GM18508 (cell line): Measurements from ENCODE around the gene TMC2.

Source experiments
- ATAC-seq: cut with Tn5 transposase; IDR thresholded peaks from one replicate; pipeline ENCODE4 v1.9.1; 2021; ENCODE audit warnings: moderate number of reproducible peaks; ENCODE audit not compliant: insufficient read depth, unreplicated experiment

The TMC2 gene

DNA sequence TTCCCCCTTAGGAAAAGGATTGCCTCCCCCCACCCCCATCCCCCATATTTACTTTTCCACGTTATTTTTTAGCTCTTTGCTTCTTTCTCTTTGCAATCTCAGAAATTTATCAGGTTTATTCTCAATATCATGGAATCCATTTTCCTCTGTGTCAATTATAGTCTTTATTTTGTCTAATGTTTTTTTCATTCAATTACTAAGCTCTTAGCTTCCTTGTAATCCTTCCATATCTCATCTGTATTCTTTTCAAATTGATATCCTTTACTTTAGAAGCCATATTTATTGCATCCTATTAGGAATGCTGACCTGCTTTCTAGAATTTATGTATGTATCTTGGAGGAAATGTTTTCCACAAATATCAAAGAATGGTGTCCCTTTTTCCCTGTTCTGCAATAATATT is 39.3 kb downstream of the TMC2 start:
- no peak for ATAC-seq

DNA sequence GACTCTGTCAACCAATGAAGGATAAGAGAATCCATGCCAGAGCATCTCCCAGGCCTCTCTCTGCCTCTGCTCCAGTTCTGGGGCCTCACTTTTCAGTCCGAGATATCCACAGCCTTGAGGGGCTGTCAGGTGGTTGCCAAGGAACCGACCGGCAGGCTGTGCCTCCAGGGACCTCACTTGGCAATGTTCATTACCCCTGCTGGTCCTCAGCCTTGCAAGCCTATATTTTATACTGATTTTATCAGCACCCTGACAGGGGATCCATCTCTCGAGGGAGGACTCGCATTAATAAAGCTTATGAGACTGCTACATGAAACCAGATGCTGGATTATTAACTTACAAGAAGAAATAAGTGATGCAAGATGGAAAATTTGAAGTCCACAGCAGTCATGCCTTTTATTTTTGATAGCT is 39.9 kb downstream of the TMC2 start:
- ATAC-seq: no peak

DNA sequence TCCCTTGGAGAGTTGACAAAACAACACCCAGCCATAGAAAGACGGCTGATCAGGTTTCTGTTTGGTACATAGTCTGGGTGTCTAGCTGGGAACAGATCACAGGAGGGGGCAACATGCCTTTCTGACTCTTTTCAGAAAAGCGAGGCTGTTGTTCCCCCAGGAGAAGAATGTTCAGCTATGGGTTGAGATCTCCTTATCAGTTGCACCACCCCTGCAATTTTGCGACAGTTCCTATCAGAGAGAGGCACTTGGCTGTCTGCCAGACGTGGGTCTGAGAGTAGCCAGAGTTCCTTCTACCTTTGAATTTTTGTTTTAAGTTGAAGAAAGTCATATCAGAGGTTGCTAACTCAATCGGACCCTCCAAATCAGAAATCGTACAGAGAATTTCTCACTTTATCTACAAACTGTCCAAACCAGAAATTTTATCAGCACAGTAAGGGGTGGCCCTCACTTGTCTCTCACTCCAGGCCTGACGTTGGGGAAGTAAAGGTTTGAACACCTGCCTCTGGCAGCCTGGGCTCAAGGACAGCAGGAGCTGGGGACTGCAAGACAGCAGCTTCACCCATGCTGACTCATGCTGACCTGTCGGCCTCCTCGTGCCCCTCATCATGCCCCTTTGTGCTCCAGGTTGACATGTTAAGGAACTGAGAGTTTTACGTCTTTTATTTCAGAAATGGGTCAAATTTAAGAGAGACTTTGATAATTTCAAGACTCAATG is 42.3 kb downstream of the TMC2 start:
- ATAC-seq: no peak

DNA sequence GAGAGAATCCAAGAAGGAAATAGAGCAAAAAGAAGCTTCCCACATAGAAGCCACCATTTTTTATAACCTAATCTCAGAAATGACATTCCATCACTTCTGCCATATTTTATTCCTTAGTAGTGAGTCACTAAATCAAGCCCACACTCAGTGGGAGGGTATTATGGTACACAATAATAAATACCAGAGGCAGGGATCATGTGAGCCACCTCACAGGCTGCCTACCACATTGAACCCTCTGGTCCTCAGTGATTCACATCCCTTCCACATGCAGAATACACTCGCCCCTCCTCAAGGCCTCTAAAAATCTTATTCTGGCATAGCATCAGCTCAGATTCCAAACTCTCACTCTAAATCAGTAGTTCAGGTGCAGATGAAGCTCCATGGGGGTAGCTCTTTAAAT is 49.4 kb downstream of the TMC2 start:
- ATAC-seq: no peak

DNA sequence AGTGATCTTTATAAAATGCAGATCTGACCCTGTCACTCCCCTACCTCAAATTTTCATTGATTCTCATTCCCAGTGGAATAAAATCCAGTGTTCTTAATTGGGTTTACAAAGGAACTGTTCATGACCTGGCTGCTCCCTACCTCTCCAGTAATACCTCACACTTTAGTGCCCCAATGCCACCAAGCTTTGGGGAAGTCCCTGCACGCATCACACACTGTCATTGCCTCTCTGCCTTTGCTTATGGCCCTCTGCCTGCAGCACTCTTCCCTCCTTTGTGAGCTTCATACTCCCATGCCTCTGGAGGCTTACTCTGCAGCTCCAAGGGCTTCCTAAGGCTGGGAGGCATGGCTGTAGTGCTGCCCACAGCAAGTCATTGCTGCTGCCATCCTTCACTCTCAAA is 57.4 kb downstream of the TMC2 start:
- no peak for ATAC-seq

DNA sequence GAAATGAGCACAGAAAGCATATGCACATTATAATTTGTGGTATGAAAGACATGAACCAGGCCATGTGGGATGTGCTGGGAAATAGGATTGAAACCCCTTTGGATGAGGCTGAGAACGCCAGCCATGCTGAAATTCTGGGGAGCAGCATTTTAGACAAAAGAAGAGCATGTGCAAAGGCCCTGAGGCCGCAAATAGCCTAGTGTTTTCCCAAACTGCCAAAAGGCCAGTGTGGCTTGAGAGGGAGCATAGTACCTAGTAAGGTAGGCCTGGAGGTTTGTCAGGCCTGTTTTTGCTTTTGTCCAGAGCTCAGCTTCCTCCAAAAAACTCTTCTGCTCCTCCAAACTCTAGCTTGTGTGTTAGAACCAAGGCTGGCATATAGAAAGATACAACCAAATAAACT is 58.7 kb downstream of the TMC2 start:
- ATAC-seq: no peak

DNA sequence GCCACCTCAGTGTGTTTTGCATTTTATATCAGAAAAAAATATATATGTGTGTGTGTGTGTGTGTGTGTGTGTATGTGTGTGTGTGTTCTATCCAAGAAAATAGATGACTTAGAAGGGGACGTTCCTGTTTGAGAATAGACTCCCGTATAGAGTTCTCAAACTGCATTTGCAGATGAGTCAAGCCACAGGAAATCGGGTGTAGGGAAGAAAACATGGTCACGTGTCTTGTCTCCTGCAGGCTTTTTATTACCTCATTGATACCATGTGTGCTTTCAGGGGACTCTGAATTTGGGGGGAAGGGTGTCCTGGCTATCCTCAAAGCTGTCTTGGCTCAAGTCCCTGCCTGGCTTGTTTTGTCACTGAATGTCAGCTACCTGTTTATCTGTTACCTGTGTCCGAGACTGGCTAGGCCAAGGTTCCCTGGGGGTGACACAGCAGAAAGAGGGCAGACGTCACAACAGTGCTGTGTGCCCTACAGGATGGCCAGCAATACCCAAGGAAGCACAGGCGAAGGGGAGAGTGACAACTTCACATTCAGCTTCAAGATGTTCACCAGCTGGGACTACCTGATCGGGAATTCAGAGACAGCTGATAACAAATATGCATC is 60.4 kb downstream of the TMC2 start:
- no peak for ATAC-seq

DNA sequence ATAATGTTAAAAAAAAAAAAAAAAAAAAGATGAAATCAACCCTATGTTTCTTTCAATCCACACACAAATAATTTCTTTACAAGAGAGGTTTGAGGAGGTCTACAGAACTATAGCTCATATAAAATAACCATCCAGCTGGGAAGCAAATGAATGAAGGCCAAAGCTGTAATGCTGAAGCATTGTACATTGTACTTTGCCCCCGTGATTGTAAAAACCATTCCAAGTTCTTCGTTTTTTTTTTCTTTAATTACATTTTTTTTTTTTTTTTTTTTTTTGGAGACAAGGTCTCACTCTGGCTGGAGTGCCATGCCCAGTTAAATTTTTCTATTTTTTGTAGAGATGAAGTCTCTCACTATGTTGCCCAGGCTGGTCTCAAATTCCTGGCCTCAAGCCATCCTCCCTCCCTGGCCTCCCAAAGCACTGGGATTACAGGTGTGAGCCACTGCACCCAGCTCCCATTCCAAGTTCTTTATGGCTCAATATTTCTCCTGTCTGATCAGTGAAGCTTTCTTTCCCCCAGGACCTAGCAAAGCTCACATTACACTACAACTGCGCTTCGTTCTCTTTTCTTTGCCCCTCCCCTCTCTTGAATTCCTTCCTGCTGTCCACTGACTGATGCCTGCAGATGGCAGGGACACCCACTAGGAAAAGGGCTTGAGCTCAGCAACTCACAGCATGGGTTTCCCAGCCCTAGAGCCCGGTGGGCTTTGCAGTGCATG is 63.1 kb downstream of the TMC2 start:
- ATAC-seq: no peak

DNA sequence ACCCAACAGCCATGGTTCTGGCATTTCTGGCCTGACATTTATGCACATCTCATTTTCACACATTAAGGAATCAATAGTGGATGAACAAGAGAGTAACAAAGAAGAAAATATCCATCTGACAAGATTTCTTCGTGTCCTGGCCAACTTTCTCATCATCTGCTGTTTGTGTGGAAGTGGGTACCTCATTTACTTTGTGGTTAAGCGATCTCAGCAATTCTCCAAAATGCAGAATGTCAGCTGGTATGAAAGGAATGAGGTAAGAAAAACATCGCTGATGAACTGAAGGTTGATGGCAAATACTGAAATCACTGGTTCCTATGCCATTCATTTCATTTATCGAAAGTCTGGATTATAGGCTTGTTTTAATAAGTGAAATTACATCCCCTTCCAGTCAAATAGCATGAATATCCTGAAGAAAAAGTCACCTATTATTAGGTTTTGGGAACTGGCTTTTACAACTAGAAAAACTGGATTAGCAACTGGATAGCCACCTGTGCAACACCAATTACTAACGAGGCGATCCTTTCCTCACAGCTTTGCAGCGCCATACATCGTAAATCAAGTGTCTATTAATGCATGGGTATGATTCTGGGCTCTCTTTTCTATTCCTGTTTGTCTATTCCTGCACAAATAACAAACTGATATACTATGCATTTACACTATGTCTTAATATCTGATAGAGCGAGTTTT is 65.8 kb downstream of the TMC2 start:
- no peak for ATAC-seq

DNA sequence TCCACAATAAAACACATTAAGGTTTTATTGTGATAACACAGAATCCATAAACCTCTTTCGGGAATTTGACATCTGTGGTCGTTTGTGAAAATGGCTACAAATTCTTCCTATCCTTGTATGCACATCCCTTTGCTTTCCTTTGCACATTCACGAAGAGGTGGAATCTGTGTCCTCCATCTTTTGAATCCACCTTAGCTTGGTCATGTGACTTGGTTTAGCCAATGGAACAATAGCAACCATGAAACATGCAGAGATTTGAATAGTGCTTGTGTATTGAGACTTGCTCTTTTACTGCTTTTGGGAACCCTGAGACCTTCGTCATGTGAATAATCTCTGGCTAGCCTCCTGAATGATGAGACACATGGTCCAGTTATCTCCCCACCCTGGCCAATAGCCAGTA is 66.4 kb downstream of the TMC2 start:
- ATAC-seq: no peak

DNA sequence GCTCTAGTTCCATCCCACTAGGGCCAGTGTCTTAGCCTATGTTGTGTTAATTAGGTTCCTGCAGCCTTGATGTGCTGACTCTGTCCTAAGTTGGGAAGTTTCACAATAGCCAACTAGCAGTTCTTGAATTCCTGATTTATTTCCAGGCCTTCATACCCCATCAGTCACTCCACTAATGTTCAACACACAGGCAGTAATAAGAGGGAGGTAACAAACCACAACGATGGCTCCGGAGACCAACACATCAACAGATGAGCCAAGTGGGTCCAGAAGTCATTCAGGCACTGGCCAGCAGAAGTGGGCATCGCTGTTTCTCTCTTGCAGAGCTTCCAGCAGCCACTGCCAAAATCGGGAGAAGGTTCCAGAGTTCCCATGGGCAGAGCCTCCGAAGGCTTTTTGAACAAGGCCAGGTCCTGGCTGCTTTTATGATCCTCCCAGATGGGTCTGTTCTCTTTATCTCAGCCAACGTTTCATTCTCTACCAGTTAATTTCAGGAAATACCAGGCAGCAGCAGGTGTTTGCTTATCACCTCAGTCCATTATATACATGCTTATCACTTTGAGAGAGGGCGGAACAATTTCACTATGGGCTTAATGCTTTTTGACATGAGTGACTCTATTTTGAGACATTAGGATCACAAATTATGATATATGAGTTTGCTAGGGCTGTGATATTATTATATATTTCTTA is 67.6 kb downstream of the TMC2 start:
- no peak for ATAC-seq

DNA sequence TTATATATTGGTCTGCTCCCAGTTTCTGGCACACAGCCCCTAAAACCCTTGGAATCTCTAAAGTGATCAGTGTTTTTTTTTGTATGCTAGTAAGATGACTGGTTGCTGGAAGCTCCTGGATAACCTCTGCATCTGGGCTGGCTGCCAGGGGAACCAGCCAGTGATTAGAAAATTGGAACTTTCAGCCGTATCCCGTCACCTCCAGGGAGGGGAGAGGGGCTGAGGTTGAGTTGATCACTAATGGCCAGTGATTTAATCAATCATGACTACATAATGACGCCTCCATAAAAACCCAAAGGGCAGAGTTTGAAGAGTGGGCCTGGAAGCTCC is 68.1 kb downstream of the TMC2 start:
- no peak for ATAC-seq

DNA sequence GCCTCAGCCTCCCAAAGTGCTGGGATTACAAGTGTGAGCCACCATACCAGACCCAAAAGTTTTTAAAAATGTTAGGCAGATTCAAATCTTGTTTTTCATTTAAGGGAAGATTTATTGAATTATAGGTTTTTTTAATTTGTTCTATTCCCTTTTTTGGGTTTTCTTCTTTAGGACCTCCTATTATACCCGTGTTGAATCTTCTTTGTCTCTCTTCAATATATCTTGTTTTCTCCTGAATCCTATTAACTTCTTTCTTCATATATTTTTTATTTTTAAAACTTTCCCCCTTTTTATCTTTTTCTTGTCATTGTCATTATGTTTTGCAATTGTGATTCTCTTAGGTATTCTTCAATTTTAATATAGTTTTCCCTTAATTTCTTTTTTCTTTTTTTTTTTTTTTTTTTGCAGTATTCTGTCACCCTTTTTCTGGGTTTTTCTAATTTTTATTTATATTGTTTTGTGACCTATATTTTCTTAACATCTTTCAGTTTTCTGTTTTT is 70.2 kb downstream of the TMC2 start:
- no peak for ATAC-seq

DNA sequence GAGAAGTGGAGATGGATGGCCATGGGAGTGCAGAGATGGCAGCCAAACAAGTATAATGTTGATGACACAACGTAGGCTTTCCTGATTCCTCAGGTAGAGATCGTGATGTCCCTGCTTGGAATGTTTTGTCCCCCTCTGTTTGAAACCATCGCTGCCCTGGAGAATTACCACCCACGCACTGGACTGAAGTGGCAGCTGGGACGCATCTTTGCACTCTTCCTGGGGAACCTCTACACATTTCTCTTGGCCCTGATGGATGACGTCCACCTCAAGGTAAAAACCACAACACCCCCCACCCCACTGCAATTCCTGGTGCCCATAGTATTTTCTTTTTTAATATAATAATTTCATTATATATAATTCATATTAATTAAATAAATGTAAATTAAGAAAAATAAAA is 74.0 kb downstream of the TMC2 start:
- ATAC-seq: no peak

DNA sequence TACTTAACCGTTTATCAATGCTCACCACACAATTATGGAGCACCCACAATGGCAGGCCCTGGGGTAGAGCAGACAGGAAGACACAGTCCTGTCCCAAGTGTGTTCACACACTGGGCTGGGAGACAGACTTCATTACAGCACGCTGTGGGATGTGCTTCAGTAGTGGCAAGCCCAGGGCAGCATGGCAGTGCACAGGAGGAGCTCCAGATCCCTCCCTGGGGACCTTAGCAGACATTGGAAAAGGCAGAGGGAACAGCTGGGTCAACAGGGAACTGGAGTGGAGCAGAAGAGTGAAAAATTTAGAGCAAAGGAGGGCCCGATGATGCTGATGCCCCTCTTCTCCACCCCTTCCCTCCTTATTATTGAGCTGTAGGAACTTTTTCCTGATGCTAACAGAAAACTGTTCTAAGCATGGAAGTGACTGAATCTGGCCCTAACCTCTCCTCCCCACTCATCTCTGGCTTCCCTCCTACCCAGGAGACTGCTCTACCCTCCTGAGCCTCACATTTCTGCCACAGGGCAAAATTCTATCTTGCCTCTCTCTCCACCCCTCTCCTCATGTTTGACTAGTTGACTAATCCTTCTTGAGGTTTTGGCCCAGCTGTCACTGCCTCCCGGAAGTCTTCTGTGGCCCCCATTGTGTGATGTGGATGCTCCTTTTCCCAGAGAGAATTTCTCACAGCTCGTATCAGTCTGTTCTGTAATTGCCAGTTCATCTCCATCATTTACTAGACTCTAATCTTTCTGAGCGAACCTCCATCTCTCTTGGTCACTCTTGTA is 74.8 kb downstream of the TMC2 start:
- no peak for ATAC-seq

DNA sequence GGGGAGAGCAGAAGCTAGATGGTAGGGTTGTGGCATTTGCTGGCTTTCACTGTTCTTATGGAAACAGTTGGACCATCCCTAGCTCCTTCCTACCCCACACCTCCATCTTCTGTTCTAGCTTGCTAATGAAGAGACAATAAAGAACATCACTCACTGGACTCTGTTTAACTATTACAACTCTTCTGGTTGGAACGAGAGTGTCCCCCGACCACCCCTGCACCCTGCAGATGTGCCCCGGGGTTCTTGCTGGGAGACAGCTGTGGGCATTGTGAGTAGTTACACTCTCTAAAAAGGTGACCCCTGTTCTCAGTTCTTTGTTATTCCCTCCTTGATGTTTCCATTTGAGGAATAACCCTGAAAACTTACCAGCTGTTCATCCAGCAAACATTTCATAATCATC is 75.7 kb downstream of the TMC2 start:
- no peak for ATAC-seq

DNA sequence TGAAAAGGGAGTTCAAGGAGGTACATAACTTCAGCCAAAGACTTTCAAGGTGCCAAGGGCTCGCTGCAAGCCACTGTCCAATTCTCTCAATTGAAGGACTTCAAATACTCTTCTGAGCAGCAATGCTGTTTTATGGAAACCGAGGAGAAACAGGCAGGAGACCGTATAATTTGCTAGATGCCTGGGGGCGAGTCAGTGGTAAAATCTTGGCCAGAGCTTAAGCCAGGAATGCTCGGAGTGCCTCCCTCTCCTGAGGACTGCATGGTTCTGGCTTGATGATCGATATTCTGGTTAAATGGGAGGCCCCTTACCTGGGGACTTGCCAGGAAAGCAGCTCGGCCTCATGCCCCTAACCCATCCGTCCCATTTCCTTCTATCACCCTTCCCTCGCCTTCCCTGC is 80.3 kb downstream of the TMC2 start:
- no peak for ATAC-seq

DNA sequence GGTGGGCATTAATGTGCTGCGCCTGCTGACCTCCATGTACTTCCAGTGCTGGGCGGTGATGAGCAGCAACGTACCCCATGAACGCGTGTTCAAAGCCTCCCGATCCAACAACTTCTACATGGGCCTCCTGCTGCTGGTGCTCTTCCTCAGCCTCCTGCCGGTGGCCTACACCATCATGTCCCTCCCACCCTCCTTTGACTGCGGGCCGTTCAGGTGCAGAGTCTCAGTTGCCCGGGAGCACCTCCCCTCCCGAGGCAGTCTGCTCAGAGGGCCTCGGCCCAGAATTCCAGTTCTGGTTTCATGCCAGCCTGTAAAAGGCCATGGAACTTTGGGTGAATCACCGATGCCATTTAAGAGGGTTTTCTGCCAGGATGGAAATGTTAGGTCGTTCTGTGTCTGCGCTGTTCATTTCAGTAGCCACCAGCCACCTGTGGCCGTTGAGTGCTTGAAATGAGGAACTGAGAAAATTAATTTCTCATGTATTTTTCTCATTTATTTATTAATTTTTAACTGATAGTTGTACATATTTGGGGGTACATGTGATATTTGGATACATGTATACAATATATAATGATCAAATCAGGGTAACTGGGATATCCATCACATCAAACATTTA is 80.8 kb downstream of the TMC2 start:
- ATAC-seq: no peak

DNA sequence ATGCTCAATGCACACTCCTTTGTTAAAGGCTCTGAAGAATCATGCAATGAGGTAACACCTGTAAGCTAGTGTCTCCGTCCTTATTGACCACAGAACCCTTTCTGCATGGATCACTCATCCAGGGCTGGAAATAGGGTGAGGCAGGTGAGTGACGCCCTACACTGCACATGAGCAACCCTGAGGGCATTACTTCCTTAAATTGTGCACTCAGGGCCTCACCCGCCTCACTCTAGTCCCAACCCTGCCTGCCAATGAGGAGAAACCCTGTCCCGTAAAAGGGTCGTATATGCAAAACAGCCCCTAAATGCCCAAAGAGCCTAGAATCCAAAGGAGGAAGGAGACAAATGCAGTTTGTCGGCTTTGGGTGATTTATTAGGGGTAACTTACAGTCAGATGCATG is 82.4 kb downstream of the TMC2 start:
- no peak for ATAC-seq
